ENCODE data around the gene SIGLEC10.
A peak's percentile ranks its signal among the peaks of the same experiment; 100 is the strongest.
"Not testable (repeated sequence)": the region's sequence is repeated elsewhere in the genome, so short reads cannot be mapped to it uniquely, and the experiment has no call there.

Gene SIGLEC10

GRCh38 chr19:51422053-51422448 lies 4.6 kb upstream of the SIGLEC10 start:
- peak; percentile 89 for TF ChIP-seq CTCF (IDR thresholded peaks at IDR 0.05; ENCODE audit: low read depth, low read length)
- in situ Hi-C loops (cut with HindIII; ENCODE audit: low sequenced_read_pairs): no loop called here
- DNase-seq (ENCODE audit: low read depth, low spot score): peak; percentile 23
- no peak overlapping the region for H3K4me3 ChIP-seq (ENCODE audit: low read depth, low read length)

GRCh38 chr19:51421229-51422052 lies 4.0 kb upstream of the SIGLEC10 start:
- in situ Hi-C loops (cut with HindIII; ENCODE audit: low sequenced_read_pairs): no loop called here
- DNase-seq (ENCODE audit: low read depth, low spot score): no peak
- H3K4me3 ChIP-seq (ENCODE audit: low read depth, low read length): no peak overlapping the region
- TF ChIP-seq CTCF (IDR thresholded peaks at IDR 0.05; ENCODE audit: low read depth, low read length): no peak

- H3K4me3 ChIP-seq (ENCODE audit: low read depth, low read length); DNase-seq (ENCODE audit: low read depth, low spot score); in situ Hi-C loops (cut with HindIII; ENCODE audit: low sequenced_read_pairs): not testable (repeated sequence)
These were observed 3.1 kb upstream of the SIGLEC10 start for GRCh38 chr19:51420511-51420910.

GRCh38 chr19:51418707-51419106 lies 1.3 kb upstream of the SIGLEC10 start:
- in situ Hi-C loops (cut with HindIII; ENCODE audit: low sequenced_read_pairs): no loop called here
- no peak overlapping the region for H3K4me3 ChIP-seq (ENCODE audit: low read depth, low read length)
- no peak for DNase-seq (ENCODE audit: low read depth, low spot score)
- TF ChIP-seq CTCF (IDR thresholded peaks at IDR 0.05; ENCODE audit: low read depth, low read length): no peak

- TF ChIP-seq CTCF (IDR thresholded peaks at IDR 0.05; ENCODE audit: low read depth, low read length): no peak
- no peak overlapping the region for H3K4me3 ChIP-seq (ENCODE audit: low read depth, low read length)
- in situ Hi-C loops (cut with HindIII; ENCODE audit: low sequenced_read_pairs): no loop called here
- DNase-seq (ENCODE audit: low read depth, low spot score): no peak
These were observed 342 bp upstream of the SIGLEC10 start for GRCh38 chr19:51417810-51418157.

GRCh38 chr19:51416422-51416821 lies 1.0 kb downstream of the SIGLEC10 start:
- DNase-seq (ENCODE audit: low read depth, low spot score); H3K4me3 ChIP-seq (ENCODE audit: low read depth, low read length); in situ Hi-C loops (cut with HindIII; ENCODE audit: low sequenced_read_pairs): not testable (repeated sequence)

GRCh38 chr19:51415187-51415586 lies 2.3 kb downstream of the SIGLEC10 start:
- H3K4me3 ChIP-seq (ENCODE audit: low read depth, low read length): no peak overlapping the region
- TF ChIP-seq CTCF (IDR thresholded peaks at IDR 0.05; ENCODE audit: low read depth, low read length): no peak

More at GRCh38 chr19:51415187-51415586, 2.3 kb downstream of the SIGLEC10 start:
- in situ Hi-C loops (cut with HindIII; ENCODE audit: low sequenced_read_pairs): no loop called here
- no peak for DNase-seq (ENCODE audit: low read depth, low spot score)
